ENCODE measurements around the gene RAB40C. TPM values are rescaled to one million over a fixed set of nuclear protein-coding genes. Genes with fewer than 3 reads are reported as not detected.

Gene RAB40C
- total RNA-seq (28.4 and 30.2 TPM in 2 replicates), polyA plus RNA-seq (30.8 and 32.7 TPM in 2 replicates)

GRCh38 chr16:589658-590187, at the start of gene RAB40C:
Gene RAB40C (plus strand): TSS chr16:590066. CDS start chr16:590292, 226 bp downstream.
- Histone ChIP-seq H3K4me1 (ENCODE audit: insufficient read depth) (peaks cover 41% of the 10 kb centered on the region), H3K9me3 (ENCODE audit: low read depth) (no peaks in the 10 kb centered on the region), H3K27me3 (no peaks in the 10 kb centered on the region), H2AFZ (peak within 1 kb of the TSS; percentile 76), H3K4me3 (peak within 1 kb of the TSS; percentile 96), H3K4me2 (peak within 1 kb of the TSS; percentile 98), H4K20me1 (ENCODE audit: insufficient read depth, poor library complexity, severe bottlenecking) (peaks cover 12% of the 10 kb centered on the region), H3K79me2 (peaks cover 57% of the 10 kb centered on the region), H3K36me3 (replicated peaks; ENCODE audit: insufficient read depth, low read depth) (no peaks in the 10 kb centered on the region), H3K27ac (peak within 1 kb of the TSS; percentile 98), H3K9me2 (replicated peaks; ENCODE audit: insufficient read depth) (no peaks in the 10 kb centered on the region)
- WGBS (ENCODE audit: low lambda C conversion rate, missing lambda C conversion rate), result 0% methylated on average over 13 of the region's 67 CpGs
- peak; percentile 100 for DNase-seq (ENCODE audit: low spot score)
- no peak for TF ChIP-seq EZH2phosphoT487 (IDR thresholded peaks at IDR 0.05; ENCODE audit: low read depth, severe bottlenecking, unreplicated experiment)
- no peak for TF ChIP-seq EZH2 (IDR thresholded peaks at IDR 0.05; ENCODE audit: borderline replicate concordance)
- no peak for TF ChIP-seq CTCF (IDR thresholded peaks at IDR 0.05; ENCODE audit: poor library complexity)

- H3K27ac ChIP-seq, result no peak overlapping the region
- no peaks in the 10 kb centered on the region for H3K9me2 ChIP-seq (replicated peaks; ENCODE audit: insufficient read depth)
- no peak overlapping the region for H3K4me3 ChIP-seq
- TF ChIP-seq CTCF (IDR thresholded peaks at IDR 0.05; ENCODE audit: poor library complexity) (no peak), EZH2 (IDR thresholded peaks at IDR 0.05; ENCODE audit: borderline replicate concordance) (no peak), EZH2phosphoT487 (IDR thresholded peaks at IDR 0.05; ENCODE audit: low read depth, severe bottlenecking, unreplicated experiment) (no peak)
- H3K79me2 ChIP-seq, result peaks cover 86% of the 10 kb centered on the region
- H3K9me3 ChIP-seq (ENCODE audit: low read depth), result no peaks in the 10 kb centered on the region
- no peaks in the 10 kb centered on the region for H3K27me3 ChIP-seq
- 97% methylated on average over 25 of the region's 29 CpGs for WGBS (ENCODE audit: low lambda C conversion rate, missing lambda C conversion rate)
- H3K36me3 ChIP-seq (replicated peaks; ENCODE audit: insufficient read depth, low read depth), result no peaks in the 10 kb centered on the region
- no peak overlapping the region for H2AFZ ChIP-seq
- no peak for DNase-seq (ENCODE audit: low spot score)
- H3K4me2 ChIP-seq, result no peak overlapping the region
- peaks cover 18% of the 10 kb centered on the region for H4K20me1 ChIP-seq (ENCODE audit: insufficient read depth, poor library complexity, severe bottlenecking)
- H3K4me1 ChIP-seq (ENCODE audit: insufficient read depth), result peaks cover 11% of the 10 kb centered on the region
Observed at GRCh38 chr16:540645-541340, 49.1 kb upstream of the RAB40C start.

GRCh38 chr16:543301-544164, 46.3 kb upstream of the RAB40C start:
- TF ChIP-seq CTCF (IDR thresholded peaks at IDR 0.05; ENCODE audit: poor library complexity) (no peak), EZH2phosphoT487 (IDR thresholded peaks at IDR 0.05; ENCODE audit: low read depth, severe bottlenecking, unreplicated experiment) (no peak), EZH2 (IDR thresholded peaks at IDR 0.05; ENCODE audit: borderline replicate concordance) (no peak)
- Histone ChIP-seq H3K4me2 (peak overlapping the region; percentile 62), H3K4me1 (ENCODE audit: insufficient read depth) (peaks cover 7% of the 10 kb centered on the region), H3K79me2 (peaks cover 58% of the 10 kb centered on the region), H3K36me3 (replicated peaks; ENCODE audit: insufficient read depth, low read depth) (no peaks in the 10 kb centered on the region), H3K27ac (peak overlapping the region; percentile 94), H3K9me2 (replicated peaks; ENCODE audit: insufficient read depth) (no peaks in the 10 kb centered on the region), H3K27me3 (no peaks in the 10 kb centered on the region), H4K20me1 (ENCODE audit: insufficient read depth, poor library complexity, severe bottlenecking) (peaks cover 14% of the 10 kb centered on the region), H3K9me3 (ENCODE audit: low read depth) (no peaks in the 10 kb centered on the region), H2AFZ (no peak overlapping the region), H3K4me3 (no peak overlapping the region)
- WGBS (ENCODE audit: low lambda C conversion rate, missing lambda C conversion rate), result 84% methylated on average over 28 of the region's 51 CpGs
- DNase-seq (ENCODE audit: low spot score), result peak; percentile 75

Data from hepatocyte (in vitro differentiated cells).